HepG2 (cell line): Measurements from ENCODE around the gene ZDHHC18. TPM values are rescaled to one million over a fixed set of nuclear protein-coding genes. Genes with fewer than 3 reads are reported as not detected.

Experiments
- CREB3 ChIP-seq: sonication (generic); formaldehyde crosslinking; IDR thresholded peaks from 2 replicates; pipeline ENCODE4 v1.5.0; 2020; ENCODE audit warnings: missing genetic modification reagents
- E2F5 ChIP-seq: sonication (generic); formaldehyde crosslinking; conservative IDR thresholded peaks from 2 replicates; pipeline ENCODE4 v1.4.0; 2020; ENCODE audit warnings: missing genetic modification reagents
- KLF6 ChIP-seq: IDR thresholded peaks from 2 replicates; pipeline ENCODE4 v1.8.0; 2016; ENCODE audit warnings: missing biosample characterization, missing genetic modification reagents
- MYC ChIP-seq: sonication (generic); formaldehyde crosslinking; IDR thresholded peaks from 2 replicates; pipeline ENCODE4 v1.9.0; 2021; ENCODE audit warnings: missing genetic modification reagents, borderline replicate concordance
- NKX3-1 ChIP-seq: sonication (generic); formaldehyde crosslinking; IDR thresholded peaks from 2 replicates; pipeline ENCODE4 v1.5.0; 2020; ENCODE audit warnings: missing genetic modification reagents
- POGK ChIP-seq: sonication (generic); formaldehyde crosslinking; conservative IDR thresholded peaks from 2 replicates; pipeline ENCODE4 v1.8.0; 2022; ENCODE audit warnings: mild to moderate bottlenecking, moderate library complexity, missing genetic modification reagents
- TGIF2 ChIP-seq: IDR thresholded peaks from 2 replicates; pipeline ENCODE4 v1.6.1; 2016; ENCODE audit warnings: control low read depth, missing compliant biosample characterization
- ZNF441 ChIP-seq: sonication (generic); formaldehyde crosslinking; IDR thresholded peaks from 2 replicates; pipeline ENCODE4 v1.7.0; 2021; ENCODE audit warnings: missing genetic modification reagents, borderline replicate concordance
- ZNF646 ChIP-seq: sonication (generic); formaldehyde crosslinking; IDR thresholded peaks from 2 replicates; pipeline ENCODE4 v1.9.0; 2021; ENCODE audit warnings: mild to moderate bottlenecking, missing genetic modification reagents
- polyA plus RNA-seq, 8 experiments: library from polyadenylated mRNA; depleted of rRNA in 3 of 8; stranded (reverse) in 7 of 8; unstranded in 1 of 8; fragments of >200 nt; fragmentation: Illumina TruSeq in 4 of 8; extraction: Trizol in 4 of 8; gene quantifications; 2 replicates each; pipeline versions ENCODE4 v1.2.1 to v1.2.3, GENCODE V29; 2011 to 2016; ENCODE audit warnings: low read depth in 4 of 8, missing spikeins in 1 of 8, mixed read lengths in 1 of 8; ENCODE audit not compliant: insufficient read depth in 1 of 8
- total RNA-seq, 5 experiments: library from RNA; depleted of rRNA; stranded (reverse); fragments of >200 nt; fragmentation: Illumina TruSeq; extraction: Trizol; gene quantifications; 2 replicates each; pipeline ENCODE4 v1.2.3, GENCODE V29; 2016; ENCODE audit warnings: low read depth in 1 of 5

The ZDHHC18 gene
- total and polyA plus RNA-seq, 2 of the 13 experiments (the other 11 are each of a cell fraction or from before 2014, with no cell fraction given) = 13.2 to 35.3 TPM

- TF ChIP-seq POGK (CRISPR knock-in tag) = no peak
- TF ChIP-seq MYC = peak; percentile 64; the same call in 1 of the 2 replicates
- no peak for TF ChIP-seq ZNF646 (CRISPR knock-in tag)
- TF ChIP-seq TGIF2 (CRISPR knock-in tag) = no peak
- no peak for TF ChIP-seq ZNF441 (CRISPR knock-in tag)
- TF ChIP-seq KLF6 = no peak; the same call in 1 of the 2 replicates
- no peak for TF ChIP-seq CREB3 (CRISPR knock-in tag)
- TF ChIP-seq NKX3-1 = no peak
- TF ChIP-seq E2F5 = no peak
Observed at GRCh38 chr1:26862781-26863684, 36.5 kb downstream of the ZDHHC18 start, which contains the start of gene SFN (continued).
